Camera-type eye (tissue), 1 donor: ENCODE measurements around the gene KCND3. TPM values are rescaled to one million over a fixed set of nuclear protein-coding genes. Genes with fewer than 3 reads are reported as not detected.

Experiments
- total RNA-seq: library from RNA; depleted of rRNA; stranded (reverse); fragments of >200 nt; gene quantifications from one replicate; pipeline ENCODE4 v1.2.3, GENCODE V29; 2014

The KCND3 gene
- 16.2 TPM for total RNA-seq

DNA sequence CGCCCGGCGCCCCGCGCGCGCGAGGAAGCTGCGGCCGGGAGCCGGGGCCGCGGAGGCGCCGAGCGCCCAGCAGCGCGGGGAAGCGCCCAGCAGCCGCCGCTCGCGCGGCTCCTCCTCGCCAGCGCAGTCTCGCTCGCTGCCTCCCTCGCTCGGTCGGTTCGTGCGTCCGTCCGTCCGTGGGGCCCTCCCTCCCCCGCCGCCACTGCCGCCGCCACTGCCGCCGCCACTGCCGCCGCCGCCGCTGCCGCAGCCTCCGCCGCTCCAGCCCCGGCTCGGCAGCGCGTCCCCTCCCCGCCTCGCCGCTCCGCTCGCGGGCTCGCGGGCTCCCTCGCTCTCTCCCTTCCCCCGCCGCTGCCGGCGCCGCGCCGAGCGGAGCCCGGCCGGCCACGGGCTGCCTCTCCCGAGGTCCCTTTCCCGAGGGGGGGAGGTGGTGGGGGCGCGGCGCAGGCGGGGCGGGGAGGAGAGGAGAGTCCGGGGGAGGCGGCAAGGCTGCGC is at the start of gene KCND3:
Gene KCND3 (minus strand): TSS at position 138 of the 495 bp plus-strand sequence.

DNA sequence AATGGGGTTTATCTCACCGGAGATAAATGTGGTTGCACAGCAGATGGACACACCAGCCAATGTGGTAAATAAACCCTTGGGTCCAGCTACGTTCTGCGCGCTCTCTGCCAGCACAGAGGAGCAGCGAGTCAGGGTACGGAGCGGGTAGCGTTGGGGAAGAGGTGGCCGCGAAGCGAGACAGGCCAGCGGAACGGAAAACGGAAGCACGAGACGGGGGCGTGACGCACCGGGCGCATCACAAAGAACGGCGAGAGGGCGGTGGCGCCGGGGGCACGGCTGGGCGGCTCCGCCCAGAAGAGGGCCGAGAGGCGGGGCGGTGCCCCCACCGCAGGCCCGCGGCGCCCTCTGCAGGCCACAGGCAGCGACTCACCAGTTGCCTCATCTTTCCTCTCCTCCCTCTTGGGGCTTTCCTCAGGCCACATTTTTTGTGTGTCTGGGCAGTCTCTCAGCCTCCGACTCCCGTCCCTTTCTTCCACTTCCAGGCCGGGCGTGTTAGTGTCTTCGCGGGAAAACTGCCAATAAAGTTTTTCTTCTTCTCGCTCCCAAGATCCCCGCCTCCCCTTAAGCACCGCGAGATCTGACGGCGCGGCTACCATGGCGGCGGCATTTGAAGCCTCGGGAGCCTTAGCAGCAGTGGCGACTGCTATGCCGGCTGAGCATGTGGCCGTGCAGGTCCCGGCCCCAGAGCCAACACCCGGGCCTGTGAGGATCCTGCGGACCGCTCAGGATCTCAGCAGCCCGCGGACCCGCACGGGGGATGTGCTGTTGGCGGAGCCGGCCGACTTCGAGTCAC is 233.9 kb downstream of the KCND3 start, which contains the start of gene DDX20:
Gene DDX20 (plus strand): TSS at position 571 of the 793 bp plus-strand sequence. CDS start 24 bp downstream, at position 595.

DNA sequence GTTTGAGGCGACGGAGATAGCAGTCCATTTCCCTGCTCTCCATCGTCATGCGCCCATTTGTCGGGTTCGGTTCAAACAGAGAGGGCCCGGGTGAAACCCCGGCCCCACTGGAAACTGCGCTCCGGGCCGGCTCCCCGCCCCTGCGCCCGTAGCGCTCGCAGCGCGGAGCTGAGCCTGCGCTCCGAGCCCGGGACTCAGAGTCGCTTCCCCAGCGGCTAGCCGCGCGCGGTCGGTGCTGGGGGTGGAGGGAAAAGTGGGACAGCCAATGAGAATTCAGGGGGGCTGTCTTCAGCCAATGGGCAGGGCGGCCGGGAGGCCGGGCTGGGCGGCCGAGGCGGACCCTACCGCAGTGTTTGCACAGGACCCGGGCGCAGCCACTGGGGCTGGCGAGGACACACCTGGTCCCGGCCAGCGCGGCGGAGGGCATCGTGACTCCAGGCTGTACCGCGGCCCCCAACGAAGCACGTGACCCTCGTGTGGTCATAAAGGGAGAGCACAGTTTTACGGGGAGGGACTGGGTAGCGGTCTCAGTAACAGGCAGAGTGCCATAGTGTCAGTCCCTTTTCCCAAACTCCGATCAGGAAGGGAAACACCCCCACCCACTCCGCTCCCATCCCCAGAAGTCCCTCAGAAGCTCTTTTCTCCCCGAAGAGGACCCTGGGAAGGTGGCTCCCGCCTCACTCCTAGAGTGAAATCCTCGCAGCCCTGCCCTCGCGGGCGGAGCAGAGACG is 250.1 kb downstream of the KCND3 start, which contains the start of gene INKA2:
Gene INKA2 (minus strand): TSS at position 202 of the 731 bp plus-strand sequence. CDS start 153 bp downstream, at position 49.

Other genes with a start within 250 kb of the KCND3 start
- gene DDX20, start 233.8 kb downstream of the KCND3 start, total RNA-seq: 27.6 TPM